Stimulated activated CD4-positive, alpha-beta T cell treated with anti-CD3 and anti-CD28 coated beads, TNF-alpha, amount 100 ng/mL, for 24 hours (primary cell): Measurements from ENCODE around the gene HCN2.
"Not testable (repeated sequence)": the region's sequence is repeated elsewhere in the genome, so short reads cannot be mapped to it uniquely, and the experiment has no call there.

ENCODE experiments used
- DNase-seq, 3 experiments: peaks; one replicate each; pipeline ENCODE4 v3.0.0-alpha.2; 2020; ENCODE audit warnings: low read depth in 3 of 3

The HCN2 gene

GRCh38 chr19:585146-585545, 4.5 kb upstream of the HCN2 start:
- DNase-seq = not testable (repeated sequence)

GRCh38 chr19:585551-586110, 4.0 kb upstream of the HCN2 start:
- DNase-seq = no peak

GRCh38 chr19:588093-588740, 1.5 kb upstream of the HCN2 start:
- peak in 1 of 3 experiments; percentile 71 for DNase-seq

- DNase-seq = no peak
Measured at GRCh38 chr19:588741-589692, 664 bp upstream of the HCN2 start.

- no peak for DNase-seq
Measured at GRCh38 chr19:590396-590745, 690 bp downstream of the HCN2 start.

- DNase-seq = no peak
Measured at GRCh38 chr19:590750-591098, 1.0 kb downstream of the HCN2 start.

- DNase-seq = no peak
Measured at GRCh38 chr19:591099-591958, 1.6 kb downstream of the HCN2 start.

GRCh38 chr19:592101-592500, 2.4 kb downstream of the HCN2 start:
- no peak for DNase-seq

GRCh38 chr19:593055-593454, 3.4 kb downstream of the HCN2 start:
- no peak for DNase-seq

- DNase-seq = no peak
Measured at GRCh38 chr19:593505-593904, 3.8 kb downstream of the HCN2 start.

GRCh38 chr19:594265-594870, 4.7 kb downstream of the HCN2 start:
- DNase-seq = no peak

GRCh38 chr19:595326-596262, 5.9 kb downstream of the HCN2 start:
- DNase-seq = no peak

- DNase-seq = no peak
Measured at GRCh38 chr19:596263-596655, 6.6 kb downstream of the HCN2 start.

GRCh38 chr19:597406-598315, 8.0 kb downstream of the HCN2 start:
- DNase-seq = no peak

- no peak for DNase-seq
Measured at GRCh38 chr19:601310-601709, 11.6 kb downstream of the HCN2 start.

- DNase-seq = no peak
Measured at GRCh38 chr19:601790-602189, 12.1 kb downstream of the HCN2 start.

- DNase-seq = no peak
Measured at GRCh38 chr19:602391-603301, 13.0 kb downstream of the HCN2 start.

- not testable (repeated sequence) for DNase-seq
Measured at GRCh38 chr19:603302-603639, 13.6 kb downstream of the HCN2 start.
